HS-27A (cell line): ENCODE results near the gene CCNA2.
A peak's percentile ranks its signal among the peaks of the same experiment; 100 is the strongest.

Experiments used
- DNase-seq: peaks from one replicate; pipeline ENCODE4 v3.0.0-alpha.2; 2012; ENCODE audit warnings: low read depth, missing footprints

Gene CCNA2

DNA sequence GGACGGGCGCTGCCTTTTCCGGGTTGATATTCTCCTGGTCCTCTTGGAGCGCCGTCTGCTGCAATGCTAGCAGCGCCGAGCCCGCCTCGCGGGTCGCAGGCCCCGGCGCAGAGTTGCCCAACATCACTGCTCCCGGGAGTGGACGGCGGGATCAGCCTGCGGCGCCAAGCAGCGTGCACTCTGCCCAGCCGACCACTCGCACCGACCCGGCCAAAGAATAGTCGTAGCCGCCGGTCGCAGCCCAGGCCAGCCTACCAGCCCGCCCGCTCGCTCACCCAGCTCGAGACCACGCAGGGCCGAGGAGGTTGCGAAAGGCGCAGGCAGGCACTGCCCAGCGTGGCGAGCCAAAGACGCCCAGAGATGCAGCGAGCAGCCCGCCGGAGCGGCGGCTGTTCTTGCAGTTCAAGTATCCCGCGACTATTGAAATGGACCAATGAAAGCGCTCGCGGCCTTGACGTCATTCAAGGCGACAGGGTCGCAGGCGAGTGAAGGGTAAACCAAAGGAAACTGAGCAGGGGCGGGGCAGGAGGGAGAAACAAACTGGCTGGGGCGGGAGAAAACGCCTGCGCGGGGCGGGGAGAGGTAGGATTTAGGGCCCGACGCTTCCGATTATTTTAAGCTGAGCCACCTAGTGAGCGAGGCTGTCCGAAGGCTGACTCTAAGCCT is at the start of gene CCNA2:
Gene CCNA2, minus strand, starts transcription at position 379 of the 666 bp plus-strand sequence. Its CDS starts 255 bp downstream, at position 124.
- peak; percentile 88 for DNase-seq

DNA sequence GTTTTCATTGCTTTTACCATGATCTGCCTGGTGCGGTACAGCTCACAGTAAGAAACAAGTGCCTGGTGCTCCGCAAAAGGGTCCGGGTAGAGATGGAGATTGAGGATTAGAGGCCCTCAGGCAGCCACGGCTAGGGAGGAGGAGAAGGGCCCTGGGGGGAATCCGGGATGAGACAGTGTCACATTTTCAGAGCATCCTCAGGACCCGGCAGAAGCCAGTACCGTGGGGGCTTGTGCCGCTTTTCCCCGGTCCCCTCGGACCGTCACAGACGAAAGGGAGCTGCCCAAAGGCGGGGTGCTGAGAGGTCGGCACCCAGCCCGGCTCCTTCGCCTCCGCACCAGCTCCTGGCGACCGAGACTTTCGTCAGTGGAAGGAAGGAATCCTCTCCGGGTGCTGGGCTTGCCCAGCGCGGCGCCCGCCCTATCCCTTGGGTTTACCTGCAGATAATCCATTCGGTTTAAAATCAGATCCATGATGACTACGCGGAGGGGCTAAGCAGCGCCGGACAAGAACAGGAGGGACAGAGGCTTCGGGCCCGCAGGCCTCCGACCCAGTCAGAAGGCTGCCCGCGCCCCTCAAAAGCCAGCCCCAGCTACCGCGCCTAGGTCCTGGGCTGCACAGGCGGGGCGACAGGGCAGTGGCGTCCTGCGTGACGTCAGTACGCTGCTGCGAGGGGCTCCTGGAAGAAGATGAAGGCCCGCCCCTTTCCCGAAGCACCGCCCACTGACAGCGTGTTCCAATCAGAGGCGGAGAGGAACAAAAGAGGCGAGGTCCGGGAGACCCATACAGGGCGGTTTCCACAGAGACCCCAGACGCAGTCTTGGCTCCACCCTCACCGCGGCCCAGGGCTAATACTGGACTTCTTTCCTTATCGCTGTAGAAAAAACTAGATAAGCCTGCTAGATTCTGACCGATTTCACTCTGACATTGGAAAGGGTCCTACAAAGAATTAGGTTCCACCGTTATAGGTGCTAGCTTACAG is 46.4 kb upstream of the CCNA2 start, which contains the start of gene BBS7:
Gene BBS7, minus strand, starts transcription at position 634 of the 982 bp plus-strand sequence. Its CDS starts 161 bp downstream, at position 473.
- peak; percentile 76 for DNase-seq

DNA sequence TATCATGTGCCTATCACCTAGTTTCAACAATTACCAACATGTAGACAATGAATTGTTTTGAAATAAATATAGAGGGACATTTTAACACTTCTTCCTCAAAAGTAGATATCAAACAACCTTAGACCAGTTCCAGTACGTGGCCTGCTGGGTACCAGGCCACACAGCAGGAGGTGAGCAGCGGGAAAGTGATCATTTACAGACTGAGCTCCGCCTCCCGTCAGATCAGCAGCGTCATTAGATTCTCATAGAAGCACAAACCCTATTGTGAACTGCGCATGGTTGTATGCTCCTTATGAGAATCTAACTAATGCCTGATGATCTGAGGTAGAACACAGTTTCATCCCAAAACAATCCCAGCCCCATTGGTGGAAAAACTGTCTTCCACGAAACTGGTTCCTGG is 40.1 kb upstream of the CCNA2 start:
- no peak for DNase-seq

DNA sequence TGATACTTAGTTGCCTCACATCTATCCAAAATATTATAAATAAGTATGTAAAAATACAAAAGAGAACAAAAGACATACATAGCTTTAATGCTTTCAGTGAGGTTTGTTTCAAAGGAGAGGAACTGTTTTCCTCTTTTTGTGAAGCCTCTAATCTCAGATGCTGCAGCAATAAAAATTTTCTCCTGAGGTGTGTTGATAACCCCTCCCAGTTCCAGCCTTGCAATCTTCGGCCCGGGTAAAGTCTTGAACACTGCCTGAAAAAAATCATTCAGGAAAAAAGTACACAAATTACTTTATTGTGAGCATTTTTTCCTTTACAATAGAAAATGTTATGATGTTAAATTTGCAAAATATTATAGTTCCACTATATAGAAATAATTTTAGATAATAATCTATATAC is 37.7 kb upstream of the CCNA2 start:
- DNase-seq: no peak

DNA sequence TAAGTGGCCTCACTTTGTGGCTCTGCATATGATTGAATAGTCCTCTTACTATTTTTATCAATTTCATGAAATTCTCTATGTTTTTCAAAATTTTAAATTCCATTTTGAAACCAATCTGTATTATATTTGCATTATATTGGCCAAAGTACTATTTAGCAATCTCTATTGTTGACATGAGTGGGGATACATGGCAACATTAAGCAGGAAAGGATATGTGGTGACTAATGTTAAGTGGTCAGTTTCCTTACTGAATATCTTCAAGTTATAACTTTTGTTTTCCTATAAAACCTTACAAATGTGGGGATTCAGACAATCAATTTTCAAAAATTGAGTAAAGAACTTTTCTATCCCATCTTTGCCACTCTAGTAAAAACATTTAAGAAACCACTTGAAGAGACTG is 36.4 kb upstream of the CCNA2 start:
- no peak for DNase-seq

DNA sequence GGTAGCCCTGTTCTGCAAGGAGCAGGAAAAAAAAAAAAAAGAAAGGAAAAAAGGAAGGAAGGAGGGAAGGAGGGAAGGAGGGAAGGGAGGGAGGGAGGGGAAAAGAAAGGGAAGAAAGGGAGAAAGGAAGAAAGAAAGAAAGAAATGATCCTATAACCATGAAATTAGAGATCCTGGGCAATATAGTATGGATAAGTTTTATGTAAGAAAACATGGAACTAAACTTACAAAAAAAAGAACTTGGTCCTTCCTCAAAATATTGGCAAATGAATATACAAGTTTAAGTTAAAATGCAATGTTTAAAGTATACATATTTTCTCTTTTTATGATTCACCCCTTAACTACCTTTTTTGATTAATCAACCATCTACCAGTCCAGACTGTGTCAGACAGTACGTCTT is 27.7 kb upstream of the CCNA2 start:
- DNase-seq: no peak

DNA sequence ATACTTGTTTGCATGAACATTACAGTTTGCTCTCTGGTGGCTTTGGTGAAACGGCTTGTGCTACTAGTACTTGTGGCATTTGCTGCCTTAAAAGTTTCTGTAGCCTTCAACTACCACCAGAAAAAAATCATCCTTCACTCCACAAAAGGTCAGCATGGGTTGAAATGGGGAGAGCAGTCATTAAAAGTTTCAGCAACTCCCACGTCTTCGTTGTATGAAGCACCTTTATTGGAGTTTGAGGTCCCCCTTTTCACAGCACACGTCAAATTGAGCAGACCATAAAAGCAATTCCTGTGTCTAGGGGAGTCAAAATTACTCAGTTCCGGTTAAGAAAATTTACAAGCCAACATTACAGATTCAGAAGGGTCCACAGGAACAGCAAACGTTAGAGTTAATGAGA is 23.0 kb upstream of the CCNA2 start:
- no peak for DNase-seq

DNA sequence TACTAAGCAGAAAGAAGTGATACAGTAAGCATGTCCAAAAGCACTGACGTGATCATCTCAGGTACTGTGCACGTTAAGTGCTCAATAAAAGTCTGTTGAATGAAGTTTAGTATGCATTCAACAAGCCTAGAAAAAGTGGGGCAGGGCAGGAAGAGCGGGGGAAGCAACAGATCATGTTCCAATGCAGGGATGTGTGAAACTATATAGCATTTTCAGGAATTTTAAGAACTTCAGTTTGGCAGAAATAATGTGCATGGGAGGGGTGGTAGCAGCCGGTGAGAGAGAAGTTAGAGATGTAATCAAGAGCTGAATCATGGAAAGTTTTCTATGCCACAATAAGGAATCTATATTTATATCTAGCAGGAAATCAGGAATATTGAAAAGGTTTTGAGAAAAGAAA is 19.2 kb upstream of the CCNA2 start:
- no peak for DNase-seq

DNA sequence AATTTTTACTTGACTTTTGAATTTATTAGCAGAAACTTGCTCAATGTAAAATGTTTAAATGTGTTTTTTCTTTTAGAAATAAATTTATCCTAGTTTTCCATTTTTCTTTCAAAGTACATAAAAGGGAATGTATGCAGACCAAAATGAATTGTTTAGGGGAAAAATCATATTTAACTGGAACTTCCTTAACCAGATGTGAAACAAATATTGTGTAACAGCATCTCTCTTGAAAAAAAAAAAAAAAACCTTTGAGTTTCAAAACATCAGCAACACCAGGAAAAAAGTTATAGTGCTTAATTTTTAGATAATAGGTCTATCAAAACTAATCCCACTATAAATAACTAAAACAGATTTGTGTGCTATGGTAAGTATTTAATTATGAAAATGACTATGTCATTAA is 14.5 kb upstream of the CCNA2 start:
- no peak for DNase-seq

DNA sequence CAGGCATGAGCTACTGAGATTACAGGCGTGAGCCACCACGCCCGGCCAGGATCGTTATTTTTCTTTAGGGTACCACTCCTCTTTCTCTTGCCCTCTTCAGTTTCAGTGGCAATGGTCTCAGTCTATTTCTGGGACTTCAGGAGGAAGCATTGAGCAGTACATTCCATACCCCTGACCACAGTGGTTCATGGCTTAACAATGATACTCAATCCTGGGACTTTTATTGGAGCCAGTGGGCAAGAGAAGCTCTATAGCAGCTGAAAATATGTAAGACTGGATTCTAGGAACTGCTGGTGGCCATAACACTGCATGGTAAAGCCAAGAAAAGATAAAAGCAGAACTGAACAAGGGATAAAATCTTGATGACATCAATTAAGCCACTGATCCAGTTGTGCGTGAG is 5.8 kb upstream of the CCNA2 start:
- peak; percentile 9 for DNase-seq

DNA sequence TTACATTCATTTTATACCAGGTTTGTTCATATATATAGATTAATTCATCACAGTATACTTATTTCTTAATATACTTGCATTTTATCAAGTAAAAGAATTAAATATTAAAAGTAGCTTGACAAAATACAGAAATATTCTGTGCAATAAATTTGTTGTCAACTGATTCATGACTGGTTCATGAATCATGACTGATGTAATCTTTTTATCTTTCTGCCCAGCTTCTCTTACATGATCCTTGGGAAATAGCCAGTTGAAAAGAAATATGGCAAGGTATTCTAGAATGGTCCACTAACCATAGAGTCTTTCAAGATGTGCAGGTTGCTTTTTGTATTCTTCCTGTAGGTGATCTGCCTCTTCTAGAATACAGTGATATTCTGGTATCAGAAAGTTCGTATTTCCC is 4.2 kb upstream of the CCNA2 start:
- DNase-seq: peak; percentile 14

DNA sequence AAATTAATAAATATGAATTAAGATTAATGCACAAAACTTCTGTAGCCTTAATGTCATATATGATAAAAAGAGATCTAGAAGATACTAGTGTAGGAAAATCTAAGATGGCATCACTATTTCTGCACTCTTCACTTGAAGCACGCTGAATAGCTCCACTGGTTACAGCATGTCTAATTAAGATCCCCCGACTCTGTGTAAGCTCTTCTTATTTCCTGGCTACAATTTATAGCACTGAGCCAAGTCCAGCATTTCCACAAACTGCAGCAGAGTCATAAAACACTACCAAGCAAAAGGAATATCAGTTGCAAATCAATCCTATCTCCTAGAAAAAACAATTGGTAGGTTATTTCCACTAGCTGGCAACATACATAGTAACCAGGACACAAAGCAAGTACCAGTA is 1.3 kb upstream of the CCNA2 start:
- DNase-seq: no peak

DNA sequence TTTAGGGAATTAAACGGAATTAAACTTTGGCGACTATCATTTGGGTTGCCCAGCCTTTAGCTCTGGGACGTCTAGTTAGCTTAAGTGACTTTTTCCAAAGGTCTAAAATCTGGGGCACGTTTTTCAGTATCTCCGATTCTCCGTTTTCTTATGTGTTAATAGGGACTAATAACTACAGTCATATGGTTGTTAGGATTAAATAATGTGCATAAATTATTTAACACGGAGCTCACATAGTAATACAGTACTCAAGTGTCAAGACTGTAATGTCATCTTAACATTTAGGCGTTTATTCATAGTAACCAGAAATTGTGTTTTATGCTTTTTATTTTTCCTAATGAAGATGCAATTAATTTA is 466 bp upstream of the CCNA2 start:
- no peak for DNase-seq

DNA sequence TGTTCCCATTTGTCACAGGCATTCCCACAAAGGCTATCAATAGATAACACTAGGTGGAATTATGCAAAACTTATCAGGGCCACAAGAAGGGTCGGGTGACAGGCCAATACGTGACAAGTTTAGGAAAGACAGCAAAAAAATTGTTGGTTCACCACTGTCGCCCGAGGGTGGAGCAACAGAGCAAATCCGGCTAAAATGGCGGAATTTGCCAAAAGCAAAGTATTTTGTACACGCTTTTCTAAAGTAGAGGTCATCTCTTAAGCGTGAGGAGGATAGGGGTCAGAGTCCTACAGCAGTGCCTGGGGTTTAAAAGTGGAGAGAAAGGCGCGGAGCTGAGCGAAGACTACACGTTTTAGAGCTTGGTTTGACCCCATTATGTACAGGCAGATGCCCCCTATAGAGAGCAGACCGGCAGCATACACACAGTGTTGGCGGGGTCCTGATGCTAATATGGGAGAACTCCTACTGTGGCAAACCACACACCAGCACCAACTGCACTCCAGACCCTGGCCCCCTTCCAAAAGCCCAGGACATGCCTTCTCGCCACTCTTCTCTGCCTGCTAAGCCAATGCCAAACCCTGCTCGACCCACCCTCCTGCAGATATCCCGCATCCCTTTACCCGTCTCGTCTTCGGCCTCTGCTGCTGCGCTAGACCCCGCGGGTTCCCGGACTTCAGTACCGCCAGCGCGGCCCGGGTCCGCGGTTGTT is 733 bp downstream of the CCNA2 start:
- DNase-seq: peak; percentile 14

DNA sequence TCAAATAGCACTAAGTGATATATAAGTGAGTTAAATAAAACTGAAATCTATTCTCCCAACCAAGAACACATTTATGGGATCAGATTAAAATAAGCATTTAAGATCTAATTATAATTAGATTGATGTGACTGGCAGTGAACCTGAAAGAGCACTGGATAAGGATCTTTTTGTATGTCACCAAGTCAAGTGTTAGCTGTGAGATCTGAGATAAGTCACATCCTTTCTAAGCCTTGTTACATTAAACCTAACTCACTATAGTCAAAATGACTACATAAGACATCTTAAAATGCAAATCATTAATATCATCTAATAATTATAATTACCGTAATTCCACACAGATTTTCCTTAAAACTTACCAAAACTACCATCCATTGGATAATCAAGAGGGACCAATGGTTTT is 1.6 kb downstream of the CCNA2 start:
- no peak for DNase-seq

DNA sequence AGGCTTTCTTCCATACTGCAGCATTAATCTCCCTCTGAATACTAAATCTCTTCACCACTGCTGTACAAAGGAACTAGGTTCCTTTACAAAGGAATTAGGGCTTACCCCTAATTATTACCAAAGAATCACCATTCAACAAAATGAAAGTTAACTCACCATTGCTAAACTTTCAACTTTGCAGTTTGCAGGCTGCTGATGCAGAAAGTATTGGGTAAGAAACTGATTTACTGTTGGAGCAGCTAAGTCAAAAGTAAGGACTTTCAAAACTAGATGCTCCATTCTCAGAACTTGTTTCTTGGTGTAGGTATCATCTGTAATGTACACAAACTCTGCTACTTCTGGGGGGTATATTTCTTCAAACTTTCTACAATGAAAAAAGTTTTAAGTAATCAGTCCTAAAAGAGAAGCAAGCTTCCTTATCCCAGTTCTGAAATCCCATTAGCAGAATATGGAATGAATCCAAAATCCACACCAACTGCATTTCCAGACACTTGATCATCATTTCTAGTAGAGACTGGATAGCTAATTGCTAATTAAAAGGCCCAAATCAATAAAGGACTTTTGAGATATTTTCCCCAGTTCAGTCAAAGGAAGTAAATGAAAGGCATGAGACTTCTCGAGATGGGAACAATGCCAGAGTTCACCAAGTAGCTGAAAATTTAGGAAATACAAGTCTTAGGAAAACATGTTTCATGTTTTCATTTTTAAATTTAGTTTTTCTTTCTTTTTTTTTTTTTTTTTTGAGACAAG is 4.3 kb downstream of the CCNA2 start:
- no peak for DNase-seq

DNA sequence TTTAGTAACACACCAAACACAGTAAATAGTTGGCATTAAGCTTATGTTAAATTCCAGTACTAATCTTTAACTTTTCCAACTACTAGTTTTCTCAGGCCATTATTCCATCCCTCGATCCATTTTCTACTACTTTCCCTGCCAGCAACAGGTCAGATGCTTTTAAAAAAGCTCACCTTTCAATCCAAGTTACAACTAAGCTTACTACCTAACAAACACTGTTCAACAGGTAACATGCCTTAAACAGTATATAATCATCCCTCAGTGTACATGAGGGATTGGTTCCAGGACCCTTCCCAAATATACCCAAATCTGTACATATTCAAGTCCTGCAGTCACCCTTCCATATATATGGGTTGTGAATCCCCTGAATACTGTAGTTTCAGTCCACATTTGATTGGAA is 5.5 kb downstream of the CCNA2 start:
- DNase-seq: no peak

DNA sequence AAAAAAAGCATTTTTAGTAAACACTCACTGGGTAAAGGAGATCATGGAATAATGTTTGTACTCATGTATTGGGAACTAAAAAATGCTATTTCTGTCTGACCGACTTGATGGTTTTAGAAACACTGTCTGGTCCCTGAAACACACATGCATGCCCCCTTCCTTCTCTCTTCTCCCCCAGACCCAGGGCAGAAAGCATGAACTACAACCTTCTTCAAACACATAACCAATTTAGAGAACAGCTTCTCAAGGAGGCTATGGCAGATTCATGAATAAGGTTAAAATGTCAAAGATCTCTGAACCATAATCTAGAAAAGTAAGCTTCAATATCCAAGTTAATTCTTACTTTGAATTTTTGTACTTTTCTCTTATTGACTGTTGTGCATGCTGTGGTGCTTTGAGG is 6.0 kb downstream of the CCNA2 start:
- DNase-seq: no peak

DNA sequence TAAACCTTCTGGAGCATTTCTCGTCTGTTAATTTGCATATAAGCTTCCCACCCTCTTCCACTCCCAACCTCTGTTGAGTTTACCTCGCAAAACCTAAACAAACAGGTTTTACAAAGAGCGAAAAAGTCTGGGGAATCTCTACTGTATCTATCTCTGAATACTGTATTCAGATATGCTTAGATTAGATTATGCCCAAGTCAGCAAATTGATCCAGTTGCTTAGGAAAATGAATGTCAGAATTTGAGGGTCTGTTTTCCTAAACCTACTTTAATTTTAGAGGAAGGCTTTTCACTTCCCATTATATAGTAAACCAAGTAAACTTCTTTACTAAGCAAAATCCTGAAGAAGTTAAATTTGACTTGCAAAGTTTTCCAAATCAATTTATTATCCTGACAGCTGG is 6.7 kb downstream of the CCNA2 start:
- no peak for DNase-seq

DNA sequence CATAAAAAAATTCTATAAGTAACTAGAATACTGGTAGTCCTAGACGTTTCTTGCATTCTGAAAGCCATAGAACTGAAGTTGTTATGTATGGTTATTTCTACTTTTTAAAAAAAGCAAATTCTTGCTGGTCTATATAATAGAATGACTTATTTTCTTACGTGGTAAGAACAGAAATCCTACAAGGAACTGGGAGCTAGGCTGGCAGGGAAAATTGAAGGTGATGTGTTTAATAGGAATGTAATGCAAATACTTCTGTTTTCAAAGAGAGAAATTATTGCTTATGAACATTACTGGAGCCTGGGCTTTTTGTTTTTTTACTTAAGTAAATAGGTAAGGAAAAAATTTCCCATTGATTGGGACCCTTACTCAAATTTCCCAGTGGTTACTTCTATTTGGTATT is 8.9 kb downstream of the CCNA2 start:
- DNase-seq: no peak

DNA sequence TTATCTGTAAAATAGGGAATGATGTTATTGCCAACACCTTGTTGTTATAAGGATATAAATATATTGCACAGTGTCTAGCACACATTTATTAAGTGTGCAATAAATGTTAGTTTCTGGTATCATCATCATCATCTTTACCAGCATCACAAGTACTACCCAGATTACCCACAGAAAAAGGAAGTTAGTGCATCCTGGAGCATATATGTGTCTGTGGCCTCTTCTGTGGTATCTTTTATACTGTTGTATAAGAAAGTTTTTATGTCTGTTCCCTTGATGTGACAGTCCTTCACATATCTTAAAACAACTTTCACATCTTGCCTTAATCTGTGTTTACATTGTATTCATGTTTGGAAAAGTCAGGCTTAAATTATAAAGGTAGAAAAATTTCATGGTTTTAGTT is 12.6 kb downstream of the CCNA2 start:
- no peak for DNase-seq

DNA sequence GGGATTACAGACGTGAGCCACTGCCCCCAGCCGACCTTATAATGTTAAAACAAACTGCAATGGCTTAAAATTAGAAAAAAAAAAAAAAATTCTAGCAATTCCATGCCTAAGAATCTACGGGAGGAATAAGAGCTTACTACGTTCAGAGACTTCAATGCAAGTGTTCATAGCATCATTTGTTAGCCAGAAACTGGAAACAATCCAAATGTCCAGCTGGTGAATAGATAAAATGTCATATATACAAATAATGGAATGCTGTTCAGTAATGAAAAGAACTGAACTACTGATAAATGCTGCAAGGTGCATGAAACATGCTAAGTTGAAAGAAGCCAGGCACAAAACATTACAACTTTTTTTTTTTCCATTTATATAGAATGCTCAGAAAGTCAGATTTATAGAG is 17.3 kb downstream of the CCNA2 start:
- DNase-seq: no peak
